DMS53 treated with DMSO at 0.1 percent for 48 hours (cell line): ENCODE results near the gene SLC30A4.
A peak's percentile ranks its signal among the peaks of the same experiment; 100 is the strongest.

ENCODE experiments used
- DNase-seq: peaks from one replicate; lab custom pipeline; 2025; ENCODE audit not compliant: unreplicated experiment; lab: John Stamatoyannopoulos, UW

SLC30A4 gene

GRCh38 chr15:45454814-45455213 is 67.7 kb downstream of the SLC30A4 start:
- no peak for DNase-seq

- no peak for DNase-seq
Observed at GRCh38 chr15:45451265-45451664, 71.3 kb downstream of the SLC30A4 start.

- peak; percentile 70 for DNase-seq
Observed at GRCh38 chr15:45449916-45450867, 72.4 kb downstream of the SLC30A4 start.

GRCh38 chr15:45449395-45449794 is 73.2 kb downstream of the SLC30A4 start:
- DNase-seq: no peak

GRCh38 chr15:45448066-45448915 is 74.3 kb downstream of the SLC30A4 start:
- no peak for DNase-seq

- no peak for DNase-seq
Observed at GRCh38 chr15:45443645-45444044, 78.9 kb downstream of the SLC30A4 start.

GRCh38 chr15:45442507-45443135 is 79.9 kb downstream of the SLC30A4 start:
- no peak for DNase-seq

- no peak for DNase-seq
Observed at GRCh38 chr15:45441686-45442085, 80.9 kb downstream of the SLC30A4 start.

- no peak for DNase-seq
Observed at GRCh38 chr15:45441036-45441435, 81.5 kb downstream of the SLC30A4 start.

- DNase-seq: peak; percentile 76
Observed at GRCh38 chr15:45439521-45440260, 82.9 kb downstream of the SLC30A4 start.

- no peak for DNase-seq
Observed at GRCh38 chr15:45435124-45435903, 87.2 kb downstream of the SLC30A4 start.

- DNase-seq: no peak
Observed at GRCh38 chr15:45434078-45434567, 88.4 kb downstream of the SLC30A4 start.

- DNase-seq: no peak
Observed at GRCh38 chr15:45431511-45431910, 91.0 kb downstream of the SLC30A4 start.

GRCh38 chr15:45429941-45430792 is 92.4 kb downstream of the SLC30A4 start:
- peak; percentile 25 for DNase-seq
